ENCODE measurements around the gene GPC5. TPM values are rescaled to one million over a fixed set of nuclear protein-coding genes. Genes with fewer than 3 reads are reported as not detected.

The GPC5 gene
- total RNA-seq, 4 donors from 2014 or later = 0.74 to 1.1 TPM; not detected in 2

- no peak for TF ChIP-seq CTCF (IDR thresholded peaks at IDR 0.05)
- ATAC-seq (ENCODE audit: low FRiP score) (no peak), DNase-seq (ENCODE audit: low spot score) (no peak)
Measured at GRCh38 chr13:91652404-91653301, 254.2 kb downstream of the GPC5 start.

- no peak for TF ChIP-seq CTCF (IDR thresholded peaks at IDR 0.05)
- DNase-seq (ENCODE audit: low spot score) (no peak), ATAC-seq (ENCODE audit: low FRiP score) (no peak)
Measured at GRCh38 chr13:91655731-91656130, 257.3 kb downstream of the GPC5 start.

GRCh38 chr13:91657283-91657682 is 258.9 kb downstream of the GPC5 start:
- TF ChIP-seq CTCF (IDR thresholded peaks at IDR 0.05) = no peak
- DNase-seq (ENCODE audit: low spot score) (no peak), ATAC-seq (ENCODE audit: low FRiP score) (no peak)

- TF ChIP-seq CTCF (IDR thresholded peaks at IDR 0.05) = no peak
- ATAC-seq (ENCODE audit: low FRiP score) = no peak
- DNase-seq (ENCODE audit: low spot score) = no peak
Measured at GRCh38 chr13:91659256-91660075, 261.0 kb downstream of the GPC5 start.

GRCh38 chr13:91660076-91660415 is 261.6 kb downstream of the GPC5 start:
- DNase-seq (ENCODE audit: low spot score) (no peak), ATAC-seq (ENCODE audit: low FRiP score) (no peak)
- TF ChIP-seq CTCF (IDR thresholded peaks at IDR 0.05) = no peak

- no peak for TF ChIP-seq CTCF (IDR thresholded peaks at IDR 0.05)
- no peak for ATAC-seq (ENCODE audit: low FRiP score)
Measured at GRCh38 chr13:91661692-91662490, 263.5 kb downstream of the GPC5 start.

More at GRCh38 chr13:91661692-91662490, 263.5 kb downstream of the GPC5 start:
- DNase-seq (ENCODE audit: low spot score) = no peak
